Calu3 (cell line): Measurements from ENCODE around the gene GPR148. TPM values are rescaled to one million over a fixed set of nuclear protein-coding genes. Genes with fewer than 3 reads are reported as not detected.

Experiments used
- BruUV-seq: library from RNA; stranded (reverse); fragments of 400-500 nt; replicated peaks from 2 replicates; lab custom pipeline; 2021; lab: Mats Ljungman, UMichigan
- CTCF ChIA-PET: fragments of 300-600 bp; sonication (Branson Sonifier 250); formaldehyde crosslinking; loops from one replicate; lab custom pipeline; 2022; ENCODE audit warnings: antibody characterized with exemption; lab: Charles Lee
- DNase-seq: peaks from one replicate; pipeline ENCODE4 v3.0.0; 2022
- H3K27ac Mint-ChIP-seq: one replicate; pipeline ENCODE4 v1.8.0; 2022; ENCODE audit warnings: mixed read lengths; ENCODE audit not compliant: unreplicated experiment
- H3K27me3 Mint-ChIP-seq: one replicate; pipeline ENCODE4 v1.8.0; 2022; ENCODE audit warnings: mixed read lengths; ENCODE audit not compliant: unreplicated experiment
- H3K36me3 Mint-ChIP-seq: one replicate; pipeline ENCODE4 v1.8.0; 2022; ENCODE audit warnings: mild to moderate bottlenecking, moderate library complexity, mixed read lengths; ENCODE audit not compliant: insufficient read depth, unreplicated experiment
- H3K4me1 Mint-ChIP-seq: one replicate; pipeline ENCODE4 v1.8.0; 2022; ENCODE audit warnings: mild to moderate bottlenecking, low read depth, mixed read lengths; ENCODE audit not compliant: unreplicated experiment
- H3K4me3 Mint-ChIP-seq: one replicate; pipeline ENCODE4 v1.8.0; 2022; ENCODE audit warnings: mild to moderate bottlenecking, low read depth, moderate library complexity, mixed read lengths; ENCODE audit not compliant: unreplicated experiment
- H3K9me3 Mint-ChIP-seq: one replicate; pipeline ENCODE4 v1.8.0; 2022; ENCODE audit warnings: low read depth, mixed read lengths; ENCODE audit not compliant: unreplicated experiment
- intact Hi-C: fragments of 100-400 bp; cut with micrococcal nuclease; formaldehyde crosslinking; loops from one replicate; pipeline ENCODE4 v1.10.0; 2022; ENCODE audit not compliant: unreplicated experiment
- total RNA-seq: library from RNA; stranded (reverse); gene quantifications from 2 replicates; pipeline ENCODE4 v1.2.3, GENCODE V29; 2022
- TF ChIP-seq, protein P1 (sequence below): fragments of 200-600 bp; IDR thresholded peaks from one replicate; pipeline ENCODE4 v1.8.0; 2022; ENCODE audit warnings: antibody characterized with exemption; ENCODE audit not compliant: unreplicated experiment

The GPR148 gene
- total RNA-seq, 1 experiment from 2014 or later, result not detected

DNA sequence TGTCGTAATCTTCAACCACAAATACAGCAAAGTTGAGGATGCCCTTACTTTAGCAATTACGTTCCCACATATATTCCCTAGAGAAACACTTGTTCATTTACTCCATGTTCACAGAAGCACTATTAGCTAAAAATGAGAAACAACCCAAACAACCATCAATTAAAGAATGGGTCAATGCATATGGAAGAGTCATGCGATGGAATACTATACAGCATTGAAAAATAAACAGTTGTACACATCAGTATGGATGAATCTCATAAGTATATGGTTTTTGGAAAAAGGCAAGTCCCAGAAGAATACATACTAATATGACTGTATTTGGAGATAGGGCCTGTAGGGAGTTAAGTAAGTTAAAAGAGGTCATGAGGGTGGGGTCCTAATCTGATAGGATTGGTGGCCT lies 6.3 kb downstream of the GPR148 start:
- intact Hi-C loops, result no loop called here
- BruUV-seq, result no TSS peak
- H3K9me3 Mint-ChIP-seq, result no peaks in the 10 kb centered on the region
- TF ChIP-seq, protein P1, sequence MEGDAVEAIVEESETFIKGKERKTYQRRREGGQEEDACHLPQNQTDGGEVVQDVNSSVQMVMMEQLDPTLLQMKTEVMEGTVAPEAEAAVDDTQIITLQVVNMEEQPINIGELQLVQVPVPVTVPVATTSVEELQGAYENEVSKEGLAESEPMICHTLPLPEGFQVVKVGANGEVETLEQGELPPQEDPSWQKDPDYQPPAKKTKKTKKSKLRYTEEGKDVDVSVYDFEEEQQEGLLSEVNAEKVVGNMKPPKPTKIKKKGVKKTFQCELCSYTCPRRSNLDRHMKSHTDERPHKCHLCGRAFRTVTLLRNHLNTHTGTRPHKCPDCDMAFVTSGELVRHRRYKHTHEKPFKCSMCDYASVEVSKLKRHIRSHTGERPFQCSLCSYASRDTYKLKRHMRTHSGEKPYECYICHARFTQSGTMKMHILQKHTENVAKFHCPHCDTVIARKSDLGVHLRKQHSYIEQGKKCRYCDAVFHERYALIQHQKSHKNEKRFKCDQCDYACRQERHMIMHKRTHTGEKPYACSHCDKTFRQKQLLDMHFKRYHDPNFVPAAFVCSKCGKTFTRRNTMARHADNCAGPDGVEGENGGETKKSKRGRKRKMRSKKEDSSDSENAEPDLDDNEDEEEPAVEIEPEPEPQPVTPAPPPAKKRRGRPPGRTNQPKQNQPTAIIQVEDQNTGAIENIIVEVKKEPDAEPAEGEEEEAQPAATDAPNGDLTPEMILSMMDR, result no peak
- CTCF ChIA-PET, result no interaction called here
- peaks cover 35% of the 10 kb centered on the region for H3K27me3 Mint-ChIP-seq
- H3K36me3 Mint-ChIP-seq, result no peaks in the 10 kb centered on the region
- H3K4me3 Mint-ChIP-seq, result no peak overlapping the region
- no peaks in the 10 kb centered on the region for H3K4me1 Mint-ChIP-seq
- H3K27ac Mint-ChIP-seq, result no peak overlapping the region
- DNase-seq, result no peak

DNA sequence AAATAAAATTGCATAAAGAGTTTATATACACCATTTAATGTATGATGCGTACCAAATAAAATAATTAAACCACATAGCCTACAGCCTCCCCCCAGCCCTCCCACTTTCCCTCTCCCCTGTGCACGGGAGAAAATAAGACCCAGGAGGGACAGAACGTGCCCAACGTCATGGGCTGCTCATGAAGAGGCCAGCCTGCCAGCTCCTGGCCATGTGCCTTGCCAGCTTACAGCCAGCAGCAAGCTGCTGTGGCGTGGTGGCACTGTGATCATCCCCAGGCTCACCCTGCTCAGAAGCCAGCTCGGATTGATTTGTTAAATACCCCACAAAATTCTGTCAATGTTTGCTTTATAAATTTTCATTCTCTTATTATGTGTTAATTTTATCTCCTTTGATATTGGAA lies 7.6 kb downstream of the GPR148 start:
- intact Hi-C loops, result no loop called here
- Mint-ChIP-seq H3K36me3 (no peaks in the 10 kb centered on the region), H3K4me1 (no peaks in the 10 kb centered on the region), H3K9me3 (no peaks in the 10 kb centered on the region), H3K27me3 (peaks cover 35% of the 10 kb centered on the region), H3K27ac (no peak overlapping the region), H3K4me3 (no peak overlapping the region)
- BruUV-seq, result no TSS peak
- TF ChIP-seq, protein P1, result no peak
- CTCF ChIA-PET, result no interaction called here
- no peak for DNase-seq

- no peak overlapping the region for H3K27ac Mint-ChIP-seq
- TF ChIP-seq, protein P1, result no peak
- DNase-seq, result no peak
- H3K9me3 Mint-ChIP-seq, result no peaks in the 10 kb centered on the region
- CTCF ChIA-PET, result no interaction called here
- no peaks in the 10 kb centered on the region for H3K4me1 Mint-ChIP-seq
- H3K27me3 Mint-ChIP-seq, result peaks cover 42% of the 10 kb centered on the region
- BruUV-seq, result no TSS peak
- no peak overlapping the region for H3K4me3 Mint-ChIP-seq
- H3K36me3 Mint-ChIP-seq, result no peaks in the 10 kb centered on the region
- intact Hi-C loops, result no loop called here
Observed at GRCh38 chr2:130737592-130737991, 8.7 kb downstream of the GPR148 start.

DNA sequence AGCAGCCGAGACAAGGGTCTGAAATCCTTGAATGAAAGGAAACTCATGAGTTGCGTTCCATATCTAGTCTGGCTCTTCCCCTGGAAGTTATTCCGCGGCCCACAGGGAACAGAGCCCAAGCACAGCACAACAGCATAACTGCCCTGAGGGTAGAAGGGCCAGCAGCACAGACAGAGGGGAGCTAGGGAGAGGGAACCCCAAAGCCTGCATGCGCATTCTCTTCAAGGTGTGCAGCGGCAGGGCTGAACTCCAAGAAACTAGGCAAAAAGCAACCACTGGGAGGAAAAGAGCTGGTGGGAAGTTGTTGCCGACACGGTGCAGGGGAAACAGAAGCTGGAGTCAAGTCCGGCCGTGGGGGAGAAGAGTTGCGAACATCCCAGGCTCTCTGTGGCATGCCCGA lies 11.8 kb downstream of the GPR148 start:
- BruUV-seq, result no TSS peak
- H3K27ac Mint-ChIP-seq, result no peak overlapping the region
- no peaks in the 10 kb centered on the region for H3K36me3 Mint-ChIP-seq
- H3K4me3 Mint-ChIP-seq, result no peak overlapping the region
- no peaks in the 10 kb centered on the region for H3K9me3 Mint-ChIP-seq
- CTCF ChIA-PET, result no interaction called here
- peaks cover 45% of the 10 kb centered on the region for H3K27me3 Mint-ChIP-seq
- DNase-seq, result no peak
- TF ChIP-seq, protein P1, result no peak
- intact Hi-C loops, result no loop called here
- H3K4me1 Mint-ChIP-seq, result no peaks in the 10 kb centered on the region
